Inflammatory macrophage (primary cell): ENCODE measurements around the gene SF3B5.
"Not testable (repeated sequence)": the region's sequence is repeated elsewhere in the genome, so short reads cannot be mapped to it uniquely, and the experiment has no call there.

ENCODE experiments used
- DNase-seq, 2 donors: peaks; one replicate each; pipeline ENCODE4 v3.0.0-alpha.2; 2020 to 2022

Gene SF3B5

GRCh38 chr6:144063246-144063743, 32.1 kb downstream of the SF3B5 start:
- DNase-seq: no peak

- DNase-seq: no peak
Observed at GRCh38 chr6:144062786-144063185, 32.6 kb downstream of the SF3B5 start.

GRCh38 chr6:144059139-144059538, 36.2 kb downstream of the SF3B5 start:
- DNase-seq: no peak

GRCh38 chr6:144055121-144055931, 40.0 kb downstream of the SF3B5 start:
- DNase-seq: peak; percentile 48 to 50

- DNase-seq: no peak
Observed at GRCh38 chr6:144053601-144054000, 41.8 kb downstream of the SF3B5 start.

GRCh38 chr6:144052488-144052887, 42.9 kb downstream of the SF3B5 start:
- no peak for DNase-seq

GRCh38 chr6:144049386-144049785, 46.0 kb downstream of the SF3B5 start:
- peak; percentile 72 to 75 for DNase-seq

- no peak for DNase-seq
Observed at GRCh38 chr6:144047688-144048087, 47.7 kb downstream of the SF3B5 start.

- DNase-seq: not testable (repeated sequence)
Observed at GRCh38 chr6:144046672-144047071, 48.7 kb downstream of the SF3B5 start.

- not testable (repeated sequence) for DNase-seq
Observed at GRCh38 chr6:144044989-144045388, 50.4 kb downstream of the SF3B5 start.
